ENCODE data around the gene MAP1LC3B2.

DNA sequence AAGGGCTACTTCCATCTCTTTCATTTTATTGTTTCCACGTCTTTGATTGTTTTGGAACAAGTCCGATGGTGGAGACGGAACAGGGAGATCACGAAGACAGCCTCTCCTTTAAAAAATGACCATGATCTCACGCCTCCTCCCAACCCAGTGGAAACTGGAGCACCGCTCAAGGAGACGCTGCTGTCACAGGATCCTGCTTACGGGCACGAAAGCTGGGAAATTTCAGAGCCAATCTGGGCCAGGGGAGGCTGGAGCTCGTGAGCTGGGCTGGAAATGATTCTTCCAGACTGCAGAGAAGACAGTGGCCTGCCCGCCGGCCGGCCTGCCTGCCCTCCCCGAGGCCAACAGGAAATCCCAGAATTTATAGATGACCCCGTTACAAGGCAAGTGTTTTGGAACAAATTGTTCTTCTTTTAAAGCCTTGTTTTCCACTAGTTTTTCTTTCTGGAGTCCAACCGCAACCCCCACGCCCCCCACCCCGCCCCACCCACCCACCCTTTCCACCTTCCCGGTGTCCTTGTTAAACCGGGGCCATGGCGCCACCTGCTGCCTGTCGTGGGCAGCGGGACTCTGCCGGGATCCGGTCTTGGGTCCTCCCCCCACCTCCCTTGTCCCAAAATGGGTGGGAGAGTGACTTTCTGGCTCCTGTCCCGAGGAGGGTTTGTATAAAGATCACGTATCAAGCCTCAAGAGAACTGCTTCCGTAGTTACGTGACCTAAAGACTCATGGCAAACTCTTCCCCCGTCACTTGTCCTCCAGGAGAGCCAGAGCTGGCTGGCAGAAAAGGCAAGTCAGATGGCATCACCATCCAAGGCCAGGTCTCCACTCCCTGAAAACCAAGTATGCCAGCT is 40.3 kb downstream of the MAP1LC3B2 start:
- TF ChIP-seq, protein P1, sequence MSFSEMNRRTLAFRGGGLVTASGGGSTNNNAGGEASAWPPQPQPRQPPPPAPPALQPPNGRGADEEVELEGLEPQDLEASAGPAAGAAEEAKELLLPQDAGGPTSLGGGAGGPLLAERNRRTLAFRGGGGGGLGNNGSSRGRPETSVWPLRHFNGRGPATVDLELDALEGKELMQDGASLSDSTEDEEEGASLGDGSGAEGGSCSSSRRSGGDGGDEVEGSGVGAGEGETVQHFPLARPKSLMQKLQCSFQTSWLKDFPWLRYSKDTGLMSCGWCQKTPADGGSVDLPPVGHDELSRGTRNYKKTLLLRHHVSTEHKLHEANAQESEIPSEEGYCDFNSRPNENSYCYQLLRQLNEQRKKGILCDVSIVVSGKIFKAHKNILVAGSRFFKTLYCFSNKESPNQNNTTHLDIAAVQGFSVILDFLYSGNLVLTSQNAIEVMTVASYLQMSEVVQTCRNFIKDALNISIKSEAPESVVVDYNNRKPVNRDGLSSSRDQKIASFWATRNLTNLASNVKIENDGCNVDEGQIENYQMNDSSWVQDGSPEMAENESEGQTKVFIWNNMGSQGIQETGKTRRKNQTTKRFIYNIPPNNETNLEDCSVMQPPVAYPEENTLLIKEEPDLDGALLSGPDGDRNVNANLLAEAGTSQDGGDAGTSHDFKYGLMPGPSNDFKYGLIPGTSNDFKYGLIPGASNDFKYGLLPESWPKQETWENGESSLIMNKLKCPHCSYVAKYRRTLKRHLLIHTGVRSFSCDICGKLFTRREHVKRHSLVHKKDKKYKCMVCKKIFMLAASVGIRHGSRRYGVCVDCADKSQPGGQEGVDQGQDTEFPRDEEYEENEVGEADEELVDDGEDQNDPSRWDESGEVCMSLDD (CRISPR knock-in tag; IDR thresholded peaks at IDR 0.05; ENCODE audit: borderline replicate concordance), result no peak
- no peak for TF ChIP-seq HOXD1 (CRISPR knock-in tag; IDR thresholded peaks at IDR 0.05)
- no peak for TF ChIP-seq KAT2B (IDR thresholded peaks at IDR 0.05; ENCODE audit: borderline replicate concordance, low read depth, low read length)
- TF ChIP-seq, protein P2, sequence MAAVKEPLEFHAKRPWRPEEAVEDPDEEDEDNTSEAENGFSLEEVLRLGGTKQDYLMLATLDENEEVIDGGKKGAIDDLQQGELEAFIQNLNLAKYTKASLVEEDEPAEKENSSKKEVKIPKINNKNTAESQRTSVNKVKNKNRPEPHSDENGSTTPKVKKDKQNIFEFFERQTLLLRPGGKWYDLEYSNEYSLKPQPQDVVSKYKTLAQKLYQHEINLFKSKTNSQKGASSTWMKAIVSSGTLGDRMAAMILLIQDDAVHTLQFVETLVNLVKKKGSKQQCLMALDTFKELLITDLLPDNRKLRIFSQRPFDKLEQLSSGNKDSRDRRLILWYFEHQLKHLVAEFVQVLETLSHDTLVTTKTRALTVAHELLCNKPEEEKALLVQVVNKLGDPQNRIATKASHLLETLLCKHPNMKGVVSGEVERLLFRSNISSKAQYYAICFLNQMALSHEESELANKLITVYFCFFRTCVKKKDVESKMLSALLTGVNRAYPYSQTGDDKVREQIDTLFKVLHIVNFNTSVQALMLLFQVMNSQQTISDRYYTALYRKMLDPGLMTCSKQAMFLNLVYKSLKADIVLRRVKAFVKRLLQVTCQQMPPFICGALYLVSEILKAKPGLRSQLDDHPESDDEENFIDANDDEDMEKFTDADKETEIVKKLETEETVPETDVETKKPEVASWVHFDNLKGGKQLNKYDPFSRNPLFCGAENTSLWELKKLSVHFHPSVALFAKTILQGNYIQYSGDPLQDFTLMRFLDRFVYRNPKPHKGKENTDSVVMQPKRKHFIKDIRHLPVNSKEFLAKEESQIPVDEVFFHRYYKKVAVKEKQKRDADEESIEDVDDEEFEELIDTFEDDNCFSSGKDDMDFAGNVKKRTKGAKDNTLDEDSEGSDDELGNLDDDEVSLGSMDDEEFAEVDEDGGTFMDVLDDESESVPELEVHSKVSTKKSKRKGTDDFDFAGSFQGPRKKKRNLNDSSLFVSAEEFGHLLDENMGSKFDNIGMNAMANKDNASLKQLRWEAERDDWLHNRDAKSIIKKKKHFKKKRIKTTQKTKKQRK (IDR thresholded peaks at IDR 0.05; ENCODE audit: low read length), result no peak
- TF ChIP-seq TCF7L2 (IDR thresholded peaks at IDR 0.05; ENCODE audit: low read depth, low read length), result no peak
- no peak for TF ChIP-seq GATA4 (IDR thresholded peaks at IDR 0.05; ENCODE audit: borderline replicate concordance, low read depth)
- TF ChIP-seq ZFP90 (CRISPR knock-in tag; IDR thresholded peaks at IDR 0.05; ENCODE audit: borderline replicate concordance), result no peak
- TF ChIP-seq, protein P3, sequence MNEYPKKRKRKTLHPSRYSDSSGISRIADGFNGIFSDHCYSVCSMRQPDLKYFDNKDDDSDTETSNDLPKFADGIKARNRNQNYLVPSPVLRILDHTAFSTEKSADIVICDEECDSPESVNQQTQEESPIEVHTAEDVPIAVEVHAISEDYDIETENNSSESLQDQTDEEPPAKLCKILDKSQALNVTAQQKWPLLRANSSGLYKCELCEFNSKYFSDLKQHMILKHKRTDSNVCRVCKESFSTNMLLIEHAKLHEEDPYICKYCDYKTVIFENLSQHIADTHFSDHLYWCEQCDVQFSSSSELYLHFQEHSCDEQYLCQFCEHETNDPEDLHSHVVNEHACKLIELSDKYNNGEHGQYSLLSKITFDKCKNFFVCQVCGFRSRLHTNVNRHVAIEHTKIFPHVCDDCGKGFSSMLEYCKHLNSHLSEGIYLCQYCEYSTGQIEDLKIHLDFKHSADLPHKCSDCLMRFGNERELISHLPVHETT (CRISPR knock-in tag; conservative IDR thresholded peaks at IDR 0.05), result no peak
- TF ChIP-seq, protein P4, sequence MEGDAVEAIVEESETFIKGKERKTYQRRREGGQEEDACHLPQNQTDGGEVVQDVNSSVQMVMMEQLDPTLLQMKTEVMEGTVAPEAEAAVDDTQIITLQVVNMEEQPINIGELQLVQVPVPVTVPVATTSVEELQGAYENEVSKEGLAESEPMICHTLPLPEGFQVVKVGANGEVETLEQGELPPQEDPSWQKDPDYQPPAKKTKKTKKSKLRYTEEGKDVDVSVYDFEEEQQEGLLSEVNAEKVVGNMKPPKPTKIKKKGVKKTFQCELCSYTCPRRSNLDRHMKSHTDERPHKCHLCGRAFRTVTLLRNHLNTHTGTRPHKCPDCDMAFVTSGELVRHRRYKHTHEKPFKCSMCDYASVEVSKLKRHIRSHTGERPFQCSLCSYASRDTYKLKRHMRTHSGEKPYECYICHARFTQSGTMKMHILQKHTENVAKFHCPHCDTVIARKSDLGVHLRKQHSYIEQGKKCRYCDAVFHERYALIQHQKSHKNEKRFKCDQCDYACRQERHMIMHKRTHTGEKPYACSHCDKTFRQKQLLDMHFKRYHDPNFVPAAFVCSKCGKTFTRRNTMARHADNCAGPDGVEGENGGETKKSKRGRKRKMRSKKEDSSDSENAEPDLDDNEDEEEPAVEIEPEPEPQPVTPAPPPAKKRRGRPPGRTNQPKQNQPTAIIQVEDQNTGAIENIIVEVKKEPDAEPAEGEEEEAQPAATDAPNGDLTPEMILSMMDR (CRISPR knock-in tag; IDR thresholded peaks at IDR 0.05), result peak; percentile 70
- TF ChIP-seq ZBTB7A (CRISPR knock-in tag; IDR thresholded peaks at IDR 0.05), result no peak
- no peak for TF ChIP-seq MLLT10 (CRISPR knock-in tag; IDR thresholded peaks at IDR 0.05)
- TF ChIP-seq POLR2A (IDR thresholded peaks at IDR 0.05; ENCODE audit: insufficient read depth in 1 of 2, low read depth in 2 of 2, low read length in 2 of 2), result no peak
- TF ChIP-seq FOXP1 (IDR thresholded peaks at IDR 0.05), result no peak
- TF ChIP-seq FOXP1 (CRISPR knock-in tag; IDR thresholded peaks at IDR 0.05), result no peak
- no peak for TF ChIP-seq SAP130 (CRISPR knock-in tag; IDR thresholded peaks at IDR 0.05; ENCODE audit: low read depth)
